DMS 273 treated with DMSO at 0.1 percent for 48 hours (cell line): Measurements from ENCODE around the gene SLC27A2.

ENCODE experiments used
- DNase-seq: peaks from one replicate; lab custom pipeline; 2025; lab: John Stamatoyannopoulos, UW

Gene SLC27A2

GRCh38 chr15:50275908-50276307 lies 93.9 kb downstream of the SLC27A2 start:
- DNase-seq: no peak

- DNase-seq: no peak
Measured at GRCh38 chr15:50277370-50277769, 95.4 kb downstream of the SLC27A2 start.

- DNase-seq: no peak
Measured at GRCh38 chr15:50278496-50278895, 96.5 kb downstream of the SLC27A2 start.

- DNase-seq: no peak
Measured at GRCh38 chr15:50280271-50280670, 98.3 kb downstream of the SLC27A2 start.

- no peak for DNase-seq
Measured at GRCh38 chr15:50281427-50281826, 99.4 kb downstream of the SLC27A2 start.
